Muscle of back (tissue), 11 donors: ENCODE data around the gene TRIM68. TPM values are rescaled to one million over a fixed set of nuclear protein-coding genes. Genes with fewer than 3 reads are reported as not detected.

Experiments
- DNase-seq, 3 donors: peaks; one replicate each; pipeline versions ENCODE4 v3.0.0 to v3.0.0-alpha.2; 2013
- polyA plus RNA-seq, 10 donors: library from polyadenylated mRNA; unstranded; fragments of 120-200 nt; gene quantifications; one replicate each; pipeline ENCODE4 v1.2.1, GENCODE V29; 2013; ENCODE audit not compliant: insufficient read length in 10 of 10

TRIM68 gene
- polyA plus RNA-seq, 10 donors: 5.7 to 10.1 (median 8.3) TPM

- DNase-seq: no peak
These were observed 1.6 kb downstream of the TRIM68 start for GRCh38 chr11:4606231-4607015.

GRCh38 chr11:4605057-4605456 lies 3.0 kb downstream of the TRIM68 start:
- DNase-seq: no peak

- no peak for DNase-seq
These were observed 14.3 kb downstream of the TRIM68 start, which contains the start of gene OR52I1 for GRCh38 chr11:4593739-4594138. Gene OR52I1, plus strand, starts transcription at chr11:4594039. Its CDS starts 0 bp downstream, at chr11:4594039.

GRCh38 chr11:4589017-4589416 lies 19.0 kb downstream of the TRIM68 start:
- no peak for DNase-seq

GRCh38 chr11:4581443-4581842 lies 26.6 kb downstream of the TRIM68 start, which contains the start of gene OR52I2:
Gene OR52I2, plus strand, starts transcription at chr11:4581743.
- DNase-seq: no peak

- DNase-seq: no peak
These were observed 27.9 kb downstream of the TRIM68 start for GRCh38 chr11:4580124-4580523.

- no peak for DNase-seq
These were observed 29.4 kb downstream of the TRIM68 start for GRCh38 chr11:4578624-4579023.

- no peak for DNase-seq
These were observed 30.3 kb downstream of the TRIM68 start for GRCh38 chr11:4577761-4578160.

- DNase-seq: no peak
These were observed 31.2 kb downstream of the TRIM68 start for GRCh38 chr11:4576880-4577279.

- DNase-seq: no peak
These were observed 39.0 kb downstream of the TRIM68 start for GRCh38 chr11:4569075-4569474.

GRCh38 chr11:4565371-4565770 lies 42.7 kb downstream of the TRIM68 start:
- no peak for DNase-seq

GRCh38 chr11:4560467-4560866 lies 47.6 kb downstream of the TRIM68 start:
- no peak for DNase-seq

- no peak for DNase-seq
These were observed 48.2 kb downstream of the TRIM68 start for GRCh38 chr11:4559527-4560440.

GRCh38 chr11:4551346-4551979 lies 56.6 kb downstream of the TRIM68 start:
- no peak for DNase-seq

Other genes starting within 250 kb of the TRIM68 start
- not detected for gene OR52B4, start 239.8 kb downstream of the TRIM68 start, polyA plus RNA-seq
- 10 to 100 TPM in 3 of 10 donors, 1 to 10 TPM in 7; 7.5 to 11.0 (median 9.6) TPM for gene TRIM21, start 214.5 kb downstream of the TRIM68 start, polyA plus RNA-seq
- gene OR52K2, start 158.9 kb downstream of the TRIM68 start, polyA plus RNA-seq: not detected
- under 1 TPM; 0.07 to 0.65 (median 0.12) TPM for gene OR52K1, start 125.6 kb downstream of the TRIM68 start, polyA plus RNA-seq
- not detected for gene OR52M1, start 63.0 kb downstream of the TRIM68 start, polyA plus RNA-seq
- not detected for gene OR52I2, start 26.5 kb downstream of the TRIM68 start, polyA plus RNA-seq
- under 1 TPM in 2 of 10 donors, not detected in 8; 0.04 to 0.08 TPM for gene OR52I1, start 14.2 kb downstream of the TRIM68 start, polyA plus RNA-seq
- not detected for gene OR51D1, start 29.2 kb upstream of the TRIM68 start, polyA plus RNA-seq
- gene OR51E1, start 35.8 kb upstream of the TRIM68 start, polyA plus RNA-seq: 1 to 10 TPM; 1.8 to 3.8 (median 2.4) TPM
- 1 to 10 TPM in 4 of 10 donors, under 1 TPM in 6; 0.50 to 1.9 (median 0.95) TPM for gene OR51E2, start 89.6 kb upstream of the TRIM68 start, polyA plus RNA-seq
- gene MMP26, start 96.6 kb upstream of the TRIM68 start, polyA plus RNA-seq: not detected
- gene OR51F1, start 161.7 kb upstream of the TRIM68 start, polyA plus RNA-seq: not detected
- gene OR52R1, start 196.1 kb upstream of the TRIM68 start, polyA plus RNA-seq: not detected
- gene OR51F2, start 213.1 kb upstream of the TRIM68 start, polyA plus RNA-seq: not detected
- gene OR51S1, start 241.0 kb upstream of the TRIM68 start, polyA plus RNA-seq: not detected